H9 (cell line): ENCODE data around the gene BRD9. TPM values are rescaled to one million over a fixed set of nuclear protein-coding genes. Genes with fewer than 3 reads are reported as not detected.
"Not testable (repeated sequence)": the region's sequence is repeated elsewhere in the genome, so short reads cannot be mapped to it uniquely, and the experiment has no call there.

ENCODE experiments used
- DNase-seq: peaks from one replicate; pipeline ENCODE4 v3.0.0-alpha.2; 2017
- H2AFZ ChIP-seq: one replicate; pipeline ENCODE4 v1.6.1; 2013; ENCODE audit warnings: mild to moderate bottlenecking, low read length, control low read depth, moderate library complexity
- H2AK5ac ChIP-seq: 2 replicates; pipeline ENCODE4 v1.6.1; 2013; ENCODE audit warnings: low read length, control low read depth, mixed read lengths; ENCODE audit not compliant: insufficient read length
- H2BK120ac ChIP-seq: one replicate; pipeline ENCODE4 v1.6.1; 2013; ENCODE audit warnings: low read depth, mild to moderate bottlenecking, low read length, control low read depth, inconsistent platforms; ENCODE audit not compliant: poor library complexity, severe bottlenecking
- H2BK12ac ChIP-seq: 2 replicates; pipeline ENCODE4 v1.6.1; 2013; ENCODE audit warnings: low read length, control low read depth, mixed read lengths, low read depth; ENCODE audit not compliant: insufficient read length
- H2BK15ac ChIP-seq: 2 replicates; pipeline ENCODE4 v1.6.1; 2013; ENCODE audit warnings: low read depth, low read length, control low read depth
- H2BK20ac ChIP-seq: one replicate; pipeline ENCODE4 v1.6.1; 2013; ENCODE audit warnings: low read depth, mild to moderate bottlenecking, low read length, control low read depth, inconsistent platforms; ENCODE audit not compliant: poor library complexity, severe bottlenecking
- H2BK5ac ChIP-seq: 2 replicates; pipeline ENCODE4 v1.6.1; 2013; ENCODE audit warnings: low read length, control low read depth, mixed read lengths; ENCODE audit not compliant: insufficient read length
- H3K14ac ChIP-seq: 2 replicates; pipeline ENCODE4 v1.6.1; 2013; ENCODE audit warnings: low read length, control low read depth; ENCODE audit not compliant: insufficient read depth
- H3K18ac ChIP-seq: 2 replicates; pipeline ENCODE4 v1.6.1; 2013; ENCODE audit warnings: low read depth, mild to moderate bottlenecking, mixed read lengths, low read length, control low read depth; ENCODE audit not compliant: insufficient read length
- H3K23ac ChIP-seq: 2 replicates; pipeline ENCODE4 v1.6.1; 2013; ENCODE audit warnings: low read length, control low read depth, mixed read lengths, low read depth; ENCODE audit not compliant: insufficient read length
- H3K23me2 ChIP-seq: 2 replicates; pipeline ENCODE4 v1.6.1; 2013; ENCODE audit warnings: low read depth, mild to moderate bottlenecking, mixed read lengths, low read length, control low read depth; ENCODE audit not compliant: insufficient read length, poor library complexity, severe bottlenecking
- H3K27ac ChIP-seq: 2 replicates; pipeline ENCODE4 v1.5.1; 2013; ENCODE audit warnings: low read length, control low read depth, mixed read lengths, low read depth; ENCODE audit not compliant: insufficient read length
- H3K27me3 ChIP-seq: 2 replicates; pipeline ENCODE4 v1.6.1; 2013; ENCODE audit warnings: low read length, control low read depth, inconsistent platforms; ENCODE audit not compliant: insufficient read depth
- H3K4ac ChIP-seq: 2 replicates; pipeline ENCODE4 v1.6.1; 2013; ENCODE audit warnings: low read depth, mild to moderate bottlenecking, control low read depth, inconsistent platforms, low read length, moderate library complexity
- H3K4me1 ChIP-seq: 2 replicates; pipeline ENCODE4 v1.6.1; 2013; ENCODE audit warnings: low read length, control low read depth, inconsistent platforms; ENCODE audit not compliant: insufficient read depth
- H3K4me2 ChIP-seq: 2 replicates; pipeline ENCODE4 v1.6.1; 2013; ENCODE audit warnings: low read length, control low read depth, mixed read lengths; ENCODE audit not compliant: insufficient read length, insufficient read depth
- H3K56ac ChIP-seq: 2 replicates; pipeline ENCODE4 v1.6.1; 2013; ENCODE audit warnings: low read depth, mild to moderate bottlenecking, mixed read lengths, low read length, control low read depth; ENCODE audit not compliant: insufficient read length
- H3K79me1 ChIP-seq: 2 replicates; pipeline ENCODE4 v1.6.1; 2013; ENCODE audit warnings: low read depth, mild to moderate bottlenecking, moderate library complexity, low read length, control low read depth, inconsistent platforms; ENCODE audit not compliant: insufficient read depth, poor library complexity, severe bottlenecking
- H3K79me2 ChIP-seq: 2 replicates; pipeline ENCODE4 v1.6.1; 2013; ENCODE audit warnings: low read length, control low read depth, inconsistent platforms; ENCODE audit not compliant: insufficient read depth
- H3K9ac ChIP-seq: 2 replicates; pipeline ENCODE4 v1.6.1; 2013; ENCODE audit warnings: low read length, control low read depth, mixed read lengths; ENCODE audit not compliant: insufficient read length; ENCODE audit errors: extremely low read depth
- H3K9me3 ChIP-seq: one replicate; pipeline ENCODE4 v1.6.1; 2013; ENCODE audit warnings: low read depth, low read length, inconsistent platforms; ENCODE audit not compliant: control insufficient read depth
- H3T11ph ChIP-seq: one replicate; pipeline ENCODE4 v1.6.1; 2013; ENCODE audit warnings: mild to moderate bottlenecking, low read length, control low read depth, inconsistent platforms
- H4K20me1 ChIP-seq: one replicate; pipeline ENCODE4 v1.6.1; 2013; ENCODE audit not compliant: control insufficient read depth, insufficient read length, insufficient read depth
- H4K5ac ChIP-seq: 2 replicates; pipeline ENCODE4 v1.6.1; 2013; ENCODE audit warnings: low read depth, mild to moderate bottlenecking, mixed read lengths, low read length, control low read depth; ENCODE audit not compliant: insufficient read length
- H4K8ac ChIP-seq: replicated peaks from 2 replicates; pipeline ENCODE4 v1.6.1; 2013; ENCODE audit warnings: low read length, control low read depth, mixed read lengths, low read depth; ENCODE audit not compliant: insufficient read length
- H4K91ac ChIP-seq: 2 replicates; pipeline ENCODE4 v1.6.1; 2013; ENCODE audit warnings: low read depth, mild to moderate bottlenecking, moderate library complexity, mixed read lengths, low read length, control low read depth; ENCODE audit not compliant: insufficient read length
- H3K27ac Mint-ChIP-seq, 3 experiments: 2 replicates in 2 of 3; 3 replicates in 1 of 3; pipeline ENCODE4 v1.8.0; 2020 to 2021; ENCODE audit warnings: mixed read lengths in 3 of 3, mild to moderate bottlenecking in 1 of 3, moderate library complexity in 1 of 3
- H3K27me3 Mint-ChIP-seq: 2 replicates; pipeline ENCODE4 v1.8.0; 2021; ENCODE audit warnings: low read depth, mild to moderate bottlenecking, moderate library complexity, mixed read lengths
- H3K36me3 Mint-ChIP-seq, 3 experiments: 2 replicates in 2 of 3; 3 replicates in 1 of 3; pipeline ENCODE4 v1.8.0; 2020 to 2021; ENCODE audit warnings: low read depth in 3 of 3, mixed read lengths in 3 of 3; ENCODE audit not compliant: insufficient read depth in 1 of 3
- H3K4me1 Mint-ChIP-seq, 2 experiments: 2 replicates each; pipeline ENCODE4 v1.8.0; 2020; ENCODE audit warnings: mixed read lengths in 2 of 2
- H3K4me3 Mint-ChIP-seq, 2 experiments: 2 replicates in 1 of 2; 3 replicates in 1 of 2; pipeline ENCODE4 v1.8.0; 2020 to 2021; ENCODE audit warnings: mild to moderate bottlenecking in 2 of 2, mixed read lengths in 2 of 2, moderate library complexity in 1 of 2
- H3K9me3 Mint-ChIP-seq, 2 experiments: 2 replicates in 1 of 2; 3 replicates in 1 of 2; pipeline ENCODE4 v1.8.0; 2020; ENCODE audit warnings: mild to moderate bottlenecking in 2 of 2, mixed read lengths in 2 of 2, moderate library complexity in 1 of 2
- CTCF ChIP-seq: fragments of 200-600 bp; sonication (generic); conservative IDR thresholded peaks from 3 replicates; pipeline ENCODE4 v1.8.0; 2021; ENCODE audit warnings: antibody characterized with exemption, mild to moderate bottlenecking
- WGBS: extraction: QIAGEN DNeasy Blood & Tissue Kit; methylation state at CpG from one replicate; pipeline ENCODE4 v1.1.7; 2013; ENCODE audit warnings: missing lambda C conversion rate, low lambda C conversion rate, mixed read lengths; ENCODE audit not compliant: insufficient read length; ENCODE audit errors: extremely low coverage; 5-methylcytosine and 5-hydroxymethylcytosine counted together
- total RNA-seq: library from RNA; stranded (reverse); gene quantifications from 2 replicates; pipeline ENCODE4 v1.2.1, GENCODE V29; 2021

BRD9 gene
- total RNA-seq, 1 experiment from 2014 or later = 70.5 TPM

DNA sequence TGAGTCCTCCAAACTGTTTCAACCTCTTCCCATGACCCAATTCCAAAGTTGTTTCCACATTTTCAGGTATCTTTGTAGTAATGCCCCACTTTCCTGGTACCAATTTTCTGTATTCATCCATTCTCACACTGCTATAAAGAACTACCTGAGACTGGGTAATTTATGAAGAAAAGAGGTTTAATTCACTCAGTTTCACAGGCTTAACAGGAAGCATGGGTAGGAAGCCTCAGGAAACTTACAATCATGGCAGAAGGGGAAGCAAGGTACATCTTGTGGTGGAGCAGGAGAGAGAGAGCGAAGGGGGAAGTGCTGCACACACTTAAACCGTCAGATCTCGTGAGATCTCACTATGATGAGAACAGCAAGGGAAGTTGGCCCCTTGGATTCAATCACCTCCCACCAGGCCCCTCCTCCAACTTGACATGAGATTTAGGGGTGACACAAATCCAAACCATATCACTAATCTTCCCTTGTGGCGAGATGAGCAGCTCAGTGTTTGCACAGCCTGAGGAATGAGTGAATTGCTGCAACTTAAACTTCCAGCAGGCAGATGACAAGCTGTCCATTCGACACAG lies 43.0 kb upstream of the BRD9 start:
- Histone ChIP-seq H3K4me2 (no peak overlapping the region), H3K79me2 (no peaks in the 10 kb centered on the region), H3K4ac (no peak overlapping the region), H3K18ac (no peak overlapping the region), H3K14ac (no peak overlapping the region; the same call in 1 of the 2 replicates), H3K9ac (no peak overlapping the region), H2AK5ac (no peak overlapping the region), H3K56ac (no peak overlapping the region), H2AFZ (no peak overlapping the region), H3K23me2 (no peaks in the 10 kb centered on the region), H3T11ph (no peak overlapping the region), H2BK120ac (no peak overlapping the region), H3K9me3 (no peaks in the 10 kb centered on the region), H3K4me1 (no peaks in the 10 kb centered on the region), H2BK20ac (no peak overlapping the region), H3K23ac (no peak overlapping the region), H4K5ac (no peak overlapping the region), H3K27ac (no peak overlapping the region), H4K20me1 (no peaks in the 10 kb centered on the region), H3K27me3 (no peaks in the 10 kb centered on the region), H3K79me1 (no peaks in the 10 kb centered on the region), H2BK15ac (no peak overlapping the region), H2BK12ac (no peak overlapping the region), H2BK5ac (no peak overlapping the region), H4K8ac (no peak overlapping the region), H4K91ac (no peak overlapping the region)
- Mint-ChIP-seq H3K36me3 (no peaks in the 10 kb centered on the region), H3K4me3 (no peak overlapping the region), H3K27ac (no peak overlapping the region), H3K27me3 (peaks cover 39% of the 10 kb centered on the region), H3K9me3 (peaks cover 0 to 3% of the 10 kb centered on the region in 2 experiments; a peak in 3 of 5 replicates), H3K4me1 (no peaks in the 10 kb centered on the region)
- no CpG with 5 or more reads among the region's 5 CpGs for WGBS
- TF ChIP-seq CTCF = no peak
- DNase-seq = no peak

DNA sequence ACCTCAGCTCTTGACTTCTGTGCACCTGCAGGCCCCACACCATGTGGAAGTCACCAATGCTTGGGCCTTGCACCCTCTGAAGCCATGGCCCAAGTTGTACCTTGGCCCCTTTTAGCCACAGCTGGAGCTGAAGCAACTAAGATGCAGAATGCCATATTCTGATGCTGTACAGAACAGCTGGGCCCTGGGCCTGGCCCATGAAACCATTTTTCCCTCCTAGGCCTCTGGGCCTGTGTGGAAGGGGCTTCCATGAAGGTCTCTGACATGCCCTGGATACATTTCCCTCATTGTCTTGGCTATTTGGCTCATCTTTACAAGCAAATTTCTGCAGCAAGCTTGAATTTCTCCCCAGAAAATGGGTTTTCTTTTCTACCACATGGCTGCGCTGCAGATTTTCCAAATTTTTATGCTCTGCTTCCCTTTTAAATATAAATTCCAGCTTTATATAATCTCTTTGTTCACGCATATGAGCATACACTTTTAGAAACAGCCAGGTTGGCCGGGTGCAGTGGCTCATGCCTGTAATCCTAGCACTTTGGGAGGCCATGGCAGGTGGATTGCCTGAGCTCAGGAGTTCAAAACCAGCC lies 41.9 kb upstream of the BRD9 start:
- H3K4me1 ChIP-seq, H3K4me2 ChIP-seq, H3K36me3 Mint-ChIP-seq, H3K79me1 ChIP-seq, H2BK15ac ChIP-seq, H3K14ac ChIP-seq, H3K9me3 Mint-ChIP-seq, H2BK5ac ChIP-seq, H2AFZ ChIP-seq, H3K27ac Mint-ChIP-seq, H3K4ac ChIP-seq, H4K91ac ChIP-seq, H3K79me2 ChIP-seq, H3K27ac ChIP-seq, H3K9me3 ChIP-seq, H4K5ac ChIP-seq, H3K4me1 Mint-ChIP-seq, DNase-seq, H3K4me3 Mint-ChIP-seq, H3K23me2 ChIP-seq, H2BK120ac ChIP-seq, H2AK5ac ChIP-seq, H2BK20ac ChIP-seq, H3K27me3 ChIP-seq, H4K8ac ChIP-seq, H2BK12ac ChIP-seq, H3T11ph ChIP-seq, H3K9ac ChIP-seq, H3K18ac ChIP-seq, H3K56ac ChIP-seq, H4K20me1 ChIP-seq, H3K23ac ChIP-seq: not testable (repeated sequence)
- H3K27me3 Mint-ChIP-seq = peaks cover 46% of the 10 kb centered on the region
- WGBS = no CpG with 5 or more reads among the region's 3 CpGs
